Tibial artery (tissue), 4 donors: Measurements from ENCODE around the gene SLFNL1.
A peak's percentile ranks its signal among the peaks of the same experiment; 100 is the strongest.

Source experiments
- DNase-seq, 2 donors: peaks; one replicate each; pipeline ENCODE4 v3.0.0-alpha.2; 2019
- H3K27ac ChIP-seq, 2 donors: fragments of 200-600 bp; sonication (generic) in 1 of 2; 1 replicate in 1 of 2; 2 replicates in 1 of 2; pipeline ENCODE4 v1.5.1; 2018 to 2019; ENCODE audit warnings: mild to moderate bottlenecking in 1 of 2
- H3K27me3 ChIP-seq, 2 donors: fragments of 200-600 bp; sonication (generic) in 1 of 2; one replicate each; pipeline versions ENCODE4 v1.5.1 to v1.6.0; 2016 to 2019
- H3K36me3 ChIP-seq, 3 donors: fragments of 200-600 bp; sonication (generic) in 2 of 3; one replicate each; pipeline ENCODE4 v1.5.1; 2016 to 2019; ENCODE audit warnings: mild to moderate bottlenecking in 2 of 3
- H3K4me1 ChIP-seq, 4 donors: fragments of 200-600 bp; sonication (generic) in 2 of 4; 1 replicate in 3 of 4; 2 replicates in 1 of 4; pipeline ENCODE4 v1.5.1; 2016 to 2019
- H3K4me3 ChIP-seq, 2 donors: fragments of 200-600 bp; sonication (generic) in 1 of 2; 1 replicate in 1 of 2; 2 replicates in 1 of 2; pipeline ENCODE4 v1.5.1; 2018 to 2019; ENCODE audit warnings: mild to moderate bottlenecking in 2 of 2
- H3K9me3 ChIP-seq, 3 donors: fragments of 200-600 bp; sonication (generic) in 1 of 3; one replicate each; pipeline ENCODE4 v1.5.1; 2016 to 2019
- CTCF ChIP-seq, 2 experiments: fragments of 200-600 bp in 1 of 2; fragments of 450-650 bp in 1 of 2; IDR thresholded peaks; one replicate each; pipeline ENCODE4 v1.5.1; 2017 to 2019; ENCODE audit warnings: antibody characterized with exemption in 2 of 2, mild to moderate bottlenecking in 1 of 2, moderate library complexity in 1 of 2
- intact Hi-C: fragments of 100-400 bp; cut with DNase I; formaldehyde crosslinking; loops from one replicate; pipeline ENCODE4 v1.15.0; 2023; ENCODE audit warnings: low total_unique reads

Gene SLFNL1

GRCh38 chr1:41021526-41022308, at the start of gene SLFNL1:
Gene SLFNL1 (minus strand): TSS chr1:41021725. CDS start chr1:41020660, 1,065 bp downstream.
- Histone ChIP-seq H3K9me3 (no peaks in the 10 kb centered on the region), H3K4me1 (peaks cover 0 to 7% (median 0%) of the 10 kb centered on the region in 4 donors), H3K4me3 (no peak within 1 kb of the TSS), H3K36me3 (peaks cover 0 to 59% (median 27%) of the 10 kb centered on the region in 3 donors), H3K27me3 (no peaks in the 10 kb centered on the region), H3K27ac (peak within 1 kb of the TSS in 1 of 2 donors; percentile 18)
- TF ChIP-seq CTCF (IDR thresholded peaks at IDR 0.05), result no peak
- intact Hi-C loops, result no loop called here
- peak in 1 of 2 donors; percentile 62 for DNase-seq

- no peak overlapping the region for H3K27ac ChIP-seq
- DNase-seq, result no peak
- H3K27me3 ChIP-seq, result no peaks in the 10 kb centered on the region
- TF ChIP-seq CTCF (IDR thresholded peaks at IDR 0.05), result no peak
- H3K9me3 ChIP-seq, result peaks cover 0 to 5% (median 0%) of the 10 kb centered on the region in 3 donors
- H3K36me3 ChIP-seq, result peaks cover 17 to 62% (median 51%) of the 10 kb centered on the region in 3 donors
- intact Hi-C loops, result loop anchor here (10.0 kb wide), 1 partner anchor 48 kb away; no protein-coding TSS in a partner anchor
- no peak overlapping the region for H3K4me3 ChIP-seq
- no peaks in the 10 kb centered on the region for H3K4me1 ChIP-seq
Observed at GRCh38 chr1:41056907-41057306, 35.4 kb upstream of the SLFNL1 start.

GRCh38 chr1:41053316-41053715, 31.8 kb upstream of the SLFNL1 start:
- peak in 1 of 2 donors; percentile 27 for DNase-seq
- no peak overlapping the region for H3K4me3 ChIP-seq
- H3K27ac ChIP-seq, result no peak overlapping the region
- no peaks in the 10 kb centered on the region for H3K9me3 ChIP-seq
- H3K36me3 ChIP-seq, result peaks cover 3 to 67% (median 45%) of the 10 kb centered on the region in 3 donors
- H3K4me1 ChIP-seq, result no peaks in the 10 kb centered on the region
- TF ChIP-seq CTCF (IDR thresholded peaks at IDR 0.05), result no peak
- no peaks in the 10 kb centered on the region for H3K27me3 ChIP-seq
- intact Hi-C loops, result loop anchor here (10.0 kb wide), 1 partner anchor 51 kb away; no protein-coding TSS in a partner anchor

GRCh38 chr1:41051022-41051421, 29.5 kb upstream of the SLFNL1 start:
- no peak for TF ChIP-seq CTCF (IDR thresholded peaks at IDR 0.05)
- H3K4me3 ChIP-seq, result no peak overlapping the region
- H3K4me1 ChIP-seq, result peaks cover 0 to 18% (median 11%) of the 10 kb centered on the region in 4 donors
- intact Hi-C loops, result loop anchor here (10.0 kb wide), 1 partner anchor 54 kb away; no protein-coding TSS in a partner anchor
- no peaks in the 10 kb centered on the region for H3K27me3 ChIP-seq
- no peak for DNase-seq
- H3K27ac ChIP-seq, result no peak overlapping the region
- H3K9me3 ChIP-seq, result no peaks in the 10 kb centered on the region
- peaks cover 0 to 54% (median 37%) of the 10 kb centered on the region in 3 donors for H3K36me3 ChIP-seq

- Histone ChIP-seq H3K9me3 (no peaks in the 10 kb centered on the region), H3K4me3 (no peak overlapping the region), H3K4me1 (peaks cover 0 to 39% (median 29%) of the 10 kb centered on the region in 4 donors), H3K27ac (peak overlapping the region in 1 of 2 donors; percentile 27), H3K36me3 (peaks cover 0 to 36% (median 36%) of the 10 kb centered on the region in 3 donors), H3K27me3 (no peaks in the 10 kb centered on the region)
- intact Hi-C loops, result no loop called here
- no peak for TF ChIP-seq CTCF (IDR thresholded peaks at IDR 0.05)
- DNase-seq, result no peak
Observed at GRCh38 chr1:41048540-41048939, 27.0 kb upstream of the SLFNL1 start.
